HepG2 (cell line): ENCODE measurements around the gene RPL4. TPM values are rescaled to one million over a fixed set of nuclear protein-coding genes. Genes with fewer than 3 reads are reported as not detected.

Experiments
- BHLHE40 ChIP-seq: IDR thresholded peaks from 2 replicates; pipeline ENCODE4 v1.6.1; 2011; ENCODE audit warnings: low read length, improper control_type of control experiment
- BRCA1 ChIP-seq: sonication (generic); formaldehyde crosslinking; IDR thresholded peaks from 2 replicates; pipeline ENCODE4 v1.4.0; 2020; ENCODE audit warnings: missing genetic modification reagents
- GPN1 ChIP-seq: sonication (generic); formaldehyde crosslinking; IDR thresholded peaks from 2 replicates; pipeline ENCODE4 v1.5.1; 2020; ENCODE audit warnings: missing genetic modification reagents, borderline replicate concordance
- NFE2L2 ChIP-seq: fragments of 150-350 bp; IDR thresholded peaks from 2 replicates; pipeline ENCODE4 v1.6.1; 2014; ENCODE audit warnings: low read length
- NPAS2 ChIP-seq: sonication (generic); formaldehyde crosslinking; IDR thresholded peaks from 2 replicates; pipeline ENCODE4 v1.8.0; 2022; ENCODE audit warnings: mild to moderate bottlenecking, missing genetic modification reagents, borderline replicate concordance
- PITX1 ChIP-seq: sonication (generic); formaldehyde crosslinking; IDR thresholded peaks from 2 replicates; pipeline ENCODE4 v1.5.1; 2020; ENCODE audit warnings: mild to moderate bottlenecking, missing genetic modification reagents
- SMARCE1 ChIP-seq: fragments of 450-650 bp; IDR thresholded peaks from 2 replicates; pipeline ENCODE4 v1.6.1; 2017; ENCODE audit warnings: borderline replicate concordance
- SNAPC5 ChIP-seq: sonication (generic); formaldehyde crosslinking; IDR thresholded peaks from 2 replicates; pipeline ENCODE4 v1.8.1; 2023; ENCODE audit warnings: mild to moderate bottlenecking, missing genetic modification reagents, borderline replicate concordance
- TBX3 ChIP-seq: fragments of 450-650 bp; IDR thresholded peaks from 2 replicates; pipeline ENCODE4 v1.6.1; 2017; ENCODE audit warnings: antibody characterized with exemption, mild to moderate bottlenecking, inconsistent platforms, borderline replicate concordance
- TFE3 ChIP-seq: IDR thresholded peaks from 2 replicates; pipeline ENCODE4 v1.6.1; 2016
- TOPORS ChIP-seq: sonication (generic); formaldehyde crosslinking; IDR thresholded peaks from 2 replicates; pipeline ENCODE4 v1.8.0; 2023; ENCODE audit warnings: mild to moderate bottlenecking, missing genetic modification reagents
- TRIM22 ChIP-seq: fragments of 450-650 bp; IDR thresholded peaks from 2 replicates; pipeline ENCODE4 v1.6.1; 2017
- YEATS2 ChIP-seq: sonication (generic); formaldehyde crosslinking; IDR thresholded peaks from 2 replicates; pipeline ENCODE4 v1.4.0; 2020; ENCODE audit warnings: missing genetic modification reagents, borderline replicate concordance
- ZBTB7A ChIP-seq: sonication (generic); formaldehyde crosslinking; IDR thresholded peaks from 2 replicates; pipeline ENCODE4 v1.8.0; 2022; ENCODE audit warnings: mild to moderate bottlenecking, missing genetic modification reagents
- ZFP82 ChIP-seq: sonication (generic); formaldehyde crosslinking; IDR thresholded peaks from 2 replicates; pipeline ENCODE4 v1.5.1; 2020; ENCODE audit warnings: mild to moderate bottlenecking, missing genetic modification reagents, borderline replicate concordance
- ZNF17 ChIP-seq: sonication (generic); formaldehyde crosslinking; IDR thresholded peaks from 2 replicates; pipeline ENCODE4 v1.5.0; 2020; ENCODE audit warnings: mild to moderate bottlenecking, missing genetic modification reagents
- ZNF383 ChIP-seq: sonication (generic); formaldehyde crosslinking; IDR thresholded peaks from 2 replicates; pipeline ENCODE4 v1.4.0; 2020; ENCODE audit warnings: missing genetic modification reagents, mild to moderate bottlenecking, borderline replicate concordance
- ZNF577 ChIP-seq: sonication (generic); formaldehyde crosslinking; IDR thresholded peaks from 2 replicates; pipeline ENCODE4 v1.4.0; 2020; ENCODE audit warnings: mild to moderate bottlenecking, low read depth, missing genetic modification reagents, borderline replicate concordance
- ZSCAN22 ChIP-seq: sonication (generic); formaldehyde crosslinking; IDR thresholded peaks from 2 replicates; pipeline ENCODE4 v1.4.0; 2020; ENCODE audit warnings: mild to moderate bottlenecking, missing genetic modification reagents
- ZUFSP ChIP-seq: sonication (generic); formaldehyde crosslinking; IDR thresholded peaks from 2 replicates; pipeline ENCODE4 v1.9.0; 2021; ENCODE audit warnings: missing genetic modification reagents, mild to moderate bottlenecking, borderline replicate concordance
- polyA plus RNA-seq, 8 experiments: library from polyadenylated mRNA; depleted of rRNA in 3 of 8; stranded (reverse) in 7 of 8; unstranded in 1 of 8; fragments of >200 nt; fragmentation: Illumina TruSeq in 4 of 8; extraction: Trizol in 4 of 8; gene quantifications; 2 replicates each; pipeline versions ENCODE4 v1.2.1 to v1.2.3, GENCODE V29; 2011 to 2016; ENCODE audit warnings: low read depth in 4 of 8, missing spikeins in 1 of 8, mixed read lengths in 1 of 8; ENCODE audit not compliant: insufficient read depth in 1 of 8
- total RNA-seq, 5 experiments: library from RNA; depleted of rRNA; stranded (reverse); fragments of >200 nt; fragmentation: Illumina TruSeq; extraction: Trizol; gene quantifications; 2 replicates each; pipeline ENCODE4 v1.2.3, GENCODE V29; 2016; ENCODE audit warnings: low read depth in 1 of 5
- TF ChIP-seq, protein P1 (sequence below): sonication (generic); formaldehyde crosslinking; IDR thresholded peaks from 2 replicates; pipeline ENCODE4 v1.4.0; 2020; ENCODE audit warnings: mild to moderate bottlenecking, missing genetic modification reagents
- TF ChIP-seq, protein P2 (sequence below): IDR thresholded peaks from 2 replicates; pipeline ENCODE4 v1.6.1; 2016
- TF ChIP-seq, protein P3 (sequence below): sonication (generic); formaldehyde crosslinking; IDR thresholded peaks from 2 replicates; pipeline ENCODE4 v1.5.0; 2020; ENCODE audit warnings: mild to moderate bottlenecking, low read depth, missing genetic modification reagents, borderline replicate concordance

Gene RPL4
- total and polyA plus RNA-seq, 2 of the 13 experiments (the other 11 are each of a cell fraction or from before 2014, with no cell fraction given): 3,630 to 3,960 TPM

- TF ChIP-seq ZNF577 (CRISPR knock-in tag) (no peak), ZSCAN22 (CRISPR knock-in tag) (no peak), PITX1 (CRISPR knock-in tag) (0 out of 2 replicates have a peak, but pooled peaks have one; percentile 34), NPAS2 (CRISPR knock-in tag) (no peak), GPN1 (CRISPR knock-in tag) (no peak), SMARCE1 (no peak), ZFP82 (0 out of 2 replicates have a peak, but pooled peaks have one; percentile 26), YEATS2 (peak; percentile 88; the same call in 1 of the 2 replicates), TOPORS (CRISPR knock-in tag) (0 out of 2 replicates have a peak, but pooled peaks have one; percentile 83), ZNF383 (CRISPR knock-in tag) (no peak), TRIM22 (no peak), ZNF17 (CRISPR knock-in tag) (no peak), SNAPC5 (CRISPR knock-in tag) (peak; percentile 68; the same call in 1 of the 2 replicates), ZBTB7A (CRISPR knock-in tag) (0 out of 2 replicates have a peak, but pooled peaks have one; percentile 13), TFE3 (CRISPR knock-in tag) (peak; percentile 51), BHLHE40 (peak; percentile 50), ZUFSP (no peak), TBX3 (0 out of 2 replicates have a peak, but pooled peaks have one; percentile 25), BRCA1 (peak; percentile 61; the same call in 1 of the 2 replicates), NFE2L2 (no peak)
- TF ChIP-seq, protein P1, sequence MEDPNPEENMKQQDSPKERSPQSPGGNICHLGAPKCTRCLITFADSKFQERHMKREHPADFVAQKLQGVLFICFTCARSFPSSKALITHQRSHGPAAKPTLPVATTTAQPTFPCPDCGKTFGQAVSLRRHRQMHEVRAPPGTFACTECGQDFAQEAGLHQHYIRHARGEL (CRISPR knock-in tag): no peak
- TF ChIP-seq, protein P2, sequence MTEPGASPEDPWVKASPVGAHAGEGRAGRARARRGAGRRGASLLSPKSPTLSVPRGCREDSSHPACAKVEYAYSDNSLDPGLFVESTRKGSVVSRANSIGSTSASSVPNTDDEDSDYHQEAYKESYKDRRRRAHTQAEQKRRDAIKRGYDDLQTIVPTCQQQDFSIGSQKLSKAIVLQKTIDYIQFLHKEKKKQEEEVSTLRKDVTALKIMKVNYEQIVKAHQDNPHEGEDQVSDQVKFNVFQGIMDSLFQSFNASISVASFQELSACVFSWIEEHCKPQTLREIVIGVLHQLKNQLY (CRISPR knock-in tag): no peak
- TF ChIP-seq, protein P3, sequence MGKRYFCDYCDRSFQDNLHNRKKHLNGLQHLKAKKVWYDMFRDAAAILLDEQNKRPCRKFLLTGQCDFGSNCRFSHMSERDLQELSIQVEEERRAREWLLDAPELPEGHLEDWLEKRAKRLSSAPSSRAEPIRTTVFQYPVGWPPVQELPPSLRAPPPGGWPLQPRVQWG (CRISPR knock-in tag): no peak
These were observed 6.9 kb downstream of the RPL4 start, which contains the start of gene SNAPC5 (continued) for GRCh38 chr15:66497502-66498455.
